ENCODE measurements around the gene NCR3LG1.

Gene NCR3LG1

GRCh38 chr11:17314904-17315426 lies 36.6 kb upstream of the NCR3LG1 start:
- no peak for DNase-seq (ENCODE audit: low read depth in 1 of 2, low spot score in 1 of 2)

GRCh38 chr11:17328871-17329494 lies 22.6 kb upstream of the NCR3LG1 start:
- TF ChIP-seq CTCF (IDR thresholded peaks at IDR 0.05; ENCODE audit: insufficient read depth, low read length) (no peak), POLR2AphosphoS5 (IDR thresholded peaks at IDR 0.05; ENCODE audit: low read depth) (peak; percentile 20; the same call in 1 of the 2 replicates)
- H3K27ac ChIP-seq (replicated peaks), result no peak overlapping the region
- H3K4me3 ChIP-seq (replicated peaks; ENCODE audit: insufficient read depth, low read length), result no peak overlapping the region
- H3K27me3 ChIP-seq (ENCODE audit: insufficient read depth, poor library complexity, severe bottlenecking), result no peaks in the 10 kb centered on the region
- no peak for DNase-seq (ENCODE audit: low read depth in 1 of 2, low spot score in 1 of 2)

More at GRCh38 chr11:17314904-17315426, 36.6 kb upstream of the NCR3LG1 start:
- Histone ChIP-seq H3K27me3 (ENCODE audit: insufficient read depth, poor library complexity, severe bottlenecking) (no peaks in the 10 kb centered on the region), H3K27ac (replicated peaks) (no peak overlapping the region), H3K4me3 (replicated peaks; ENCODE audit: insufficient read depth, low read length) (no peak overlapping the region)
- TF ChIP-seq CTCF (IDR thresholded peaks at IDR 0.05; ENCODE audit: insufficient read depth, low read length) (no peak), POLR2AphosphoS5 (IDR thresholded peaks at IDR 0.05; ENCODE audit: low read depth) (no peak), REST (IDR thresholded peaks at IDR 0.05; ENCODE audit: insufficient replicate concordance, low read depth) (no peak), GABPA (IDR thresholded peaks at IDR 0.05; ENCODE audit: low read depth) (no peak), SPI1 (IDR thresholded peaks at IDR 0.05; ENCODE audit: borderline replicate concordance, low read depth) (no peak)

GRCh38 chr11:17331669-17332068 lies 19.9 kb upstream of the NCR3LG1 start:
- no peak overlapping the region for H3K4me3 ChIP-seq (replicated peaks; ENCODE audit: insufficient read depth, low read length)
- no peak overlapping the region for H3K27ac ChIP-seq (replicated peaks)
- no peak for TF ChIP-seq GABPA (IDR thresholded peaks at IDR 0.05; ENCODE audit: low read depth)
- TF ChIP-seq CTCF (IDR thresholded peaks at IDR 0.05; ENCODE audit: insufficient read depth, low read length), result no peak
- no peak for TF ChIP-seq REST (IDR thresholded peaks at IDR 0.05; ENCODE audit: insufficient replicate concordance, low read depth)
- TF ChIP-seq POLR2AphosphoS5 (IDR thresholded peaks at IDR 0.05; ENCODE audit: low read depth), result no peak
- TF ChIP-seq SPI1 (IDR thresholded peaks at IDR 0.05; ENCODE audit: borderline replicate concordance, low read depth), result no peak
- H3K27me3 ChIP-seq (ENCODE audit: insufficient read depth, poor library complexity, severe bottlenecking), result no peaks in the 10 kb centered on the region
- DNase-seq (ENCODE audit: low read depth in 1 of 2, low spot score in 1 of 2), result no peak
